Cardiac muscle cell (in vitro differentiated cells and primary cell): ENCODE data around the gene FBXO8. TPM values are rescaled to one million over a fixed set of nuclear protein-coding genes. Genes with fewer than 3 reads are reported as not detected.

ENCODE experiments used
- DNase-seq, 2 donors: peaks; one replicate each; pipeline versions ENCODE4 v3.0.0 to v3.0.0-alpha.2; 2010 to 2017; ENCODE audit warnings: low read depth in 1 of 2, low spot score in 1 of 2
- H3K27ac ChIP-seq: fragments of 200-600 bp; sonication (generic); 2 replicates; pipeline ENCODE4 v1.5.1; 2016
- H3K27me3 ChIP-seq: fragments of 200-600 bp; sonication (generic); 2 replicates; pipeline ENCODE4 v1.6.0; 2016; ENCODE audit warnings: control low read depth
- H3K36me3 ChIP-seq: fragments of 200-600 bp; sonication (generic); 2 replicates; pipeline ENCODE4 v1.5.1; 2016; ENCODE audit warnings: control low read depth
- H3K4me1 ChIP-seq: fragments of 200-600 bp; sonication (generic); 2 replicates; pipeline ENCODE4 v1.8.1; 2017; ENCODE audit warnings: low read depth, mild to moderate bottlenecking, mixed run types
- H3K4me3 ChIP-seq: fragments of 200-600 bp; sonication (generic); 2 replicates; pipeline ENCODE4 v1.5.1; 2016; ENCODE audit warnings: mild to moderate bottlenecking
- H3K9me3 ChIP-seq: fragments of 200-600 bp; sonication (generic); 2 replicates; pipeline ENCODE4 v1.5.1; 2017; ENCODE audit warnings: low read depth, mild to moderate bottlenecking, control low read depth
- CTCF ChIP-seq: IDR thresholded peaks from 2 replicates; pipeline ENCODE4 v1.5.1; 2012; ENCODE audit warnings: low read depth, mild to moderate bottlenecking, low read length
- polyA plus RNA-seq: library from polyadenylated mRNA; unstranded; fragments of >200 nt; fragmentation: Nextera tagmentation; extraction: Ambion mirVana; gene quantifications from 2 replicates; pipeline ENCODE4 v1.2.1, GENCODE V29; 2016
- total RNA-seq: library from RNA; depleted of rRNA; stranded (reverse); fragments of >200 nt; gene quantifications from 2 replicates; pipeline ENCODE4 v1.2.3, GENCODE V29; 2016

FBXO8 gene
- total and polyA plus RNA-seq, 2 experiments from 2014 or later = 17.5 to 23.5 TPM

GRCh38 chr4:174211622-174212044, 71.8 kb downstream of the FBXO8 start:
- peaks cover 72% of the 10 kb centered on the region for H3K27me3 ChIP-seq
- peak overlapping the region; percentile 14 for H3K4me3 ChIP-seq
- no peaks in the 10 kb centered on the region for H3K36me3 ChIP-seq
- no peaks in the 10 kb centered on the region for H3K9me3 ChIP-seq
- no peak for DNase-seq
- H3K27ac ChIP-seq = no peak overlapping the region
- peaks cover 3% of the 10 kb centered on the region for H3K4me1 ChIP-seq
- no peak for TF ChIP-seq CTCF

- Histone ChIP-seq H3K27ac (no peak overlapping the region), H3K4me3 (no peak overlapping the region), H3K4me1 (no peaks in the 10 kb centered on the region), H3K27me3 (peaks cover 66% of the 10 kb centered on the region), H3K9me3 (no peaks in the 10 kb centered on the region), H3K36me3 (no peaks in the 10 kb centered on the region)
- no peak for DNase-seq
- TF ChIP-seq CTCF = no peak
These were observed 72.4 kb downstream of the FBXO8 start for GRCh38 chr4:174210952-174211490.

GRCh38 chr4:174210354-174210753, 73.1 kb downstream of the FBXO8 start:
- TF ChIP-seq CTCF = no peak
- Histone ChIP-seq H3K9me3 (no peaks in the 10 kb centered on the region), H3K4me1 (no peaks in the 10 kb centered on the region), H3K27me3 (peaks cover 59% of the 10 kb centered on the region), H3K4me3 (no peak overlapping the region), H3K36me3 (no peaks in the 10 kb centered on the region), H3K27ac (no peak overlapping the region)
- no peak for DNase-seq

- H3K4me3 ChIP-seq = no peak overlapping the region
- H3K9me3 ChIP-seq = no peaks in the 10 kb centered on the region
- no peak for DNase-seq
- no peaks in the 10 kb centered on the region for H3K4me1 ChIP-seq
- no peaks in the 10 kb centered on the region for H3K36me3 ChIP-seq
- no peak for TF ChIP-seq CTCF
- peaks cover 49% of the 10 kb centered on the region for H3K27me3 ChIP-seq
- no peak overlapping the region for H3K27ac ChIP-seq
These were observed 74.1 kb downstream of the FBXO8 start for GRCh38 chr4:174209341-174209740.

GRCh38 chr4:174207367-174207766, 76.1 kb downstream of the FBXO8 start:
- Histone ChIP-seq H3K9me3 (no peaks in the 10 kb centered on the region), H3K27ac (no peak overlapping the region), H3K4me3 (no peak overlapping the region), H3K36me3 (no peaks in the 10 kb centered on the region), H3K4me1 (no peaks in the 10 kb centered on the region), H3K27me3 (peaks cover 30% of the 10 kb centered on the region)
- DNase-seq = no peak
- no peak for TF ChIP-seq CTCF
